ENCODE results near the gene PVALB.

The PVALB gene

DNA sequence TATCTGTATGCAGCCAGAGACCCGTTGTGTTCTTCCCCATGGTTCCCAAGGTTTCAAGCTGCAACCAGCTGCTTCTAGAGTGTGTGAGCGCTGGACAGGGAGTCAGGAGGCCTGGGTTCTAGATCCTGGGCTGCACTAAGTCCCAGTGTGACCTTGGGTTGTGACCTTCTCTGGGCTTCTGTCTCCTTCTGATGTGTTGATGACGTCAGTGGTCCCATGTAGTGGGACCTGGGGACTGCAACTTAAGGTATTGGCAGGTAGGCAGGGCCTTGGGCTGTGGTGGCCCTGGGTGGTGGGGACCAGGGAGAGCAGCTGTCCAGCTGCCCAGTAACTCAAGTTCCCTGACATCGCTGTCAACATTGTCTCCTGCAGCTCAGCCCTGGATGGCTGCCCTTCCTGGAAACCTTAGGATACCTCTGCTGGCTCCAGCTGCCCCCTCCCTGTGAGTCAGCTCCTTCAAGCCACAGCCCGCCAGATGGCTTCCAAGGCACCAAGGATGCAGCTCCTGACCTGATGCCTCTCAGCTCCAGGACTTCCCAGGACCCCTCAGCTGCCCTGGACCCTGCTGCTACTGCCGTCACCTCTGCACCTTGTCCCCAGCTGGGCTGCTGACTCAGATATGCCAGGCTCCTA, 1.3 kb upstream of the PVALB start:
- in situ Hi-C loops (cut with HindIII; ENCODE audit: low sequenced_read_pairs), result no loop called here
- H3K4me3 ChIP-seq (ENCODE audit: low read depth, low read length), result no peak overlapping the region
- no peak for TF ChIP-seq CTCF (IDR thresholded peaks at IDR 0.05; ENCODE audit: low read depth, low read length)
- no peak for DNase-seq (ENCODE audit: low read depth, low spot score)

GRCh38 chr22:36817525-36817848, 652 bp upstream of the PVALB start:
- in situ Hi-C loops (cut with HindIII; ENCODE audit: low sequenced_read_pairs), result no loop called here
- TF ChIP-seq CTCF (IDR thresholded peaks at IDR 0.05; ENCODE audit: low read depth, low read length), result no peak
- DNase-seq (ENCODE audit: low read depth, low spot score), result no peak
- no peak overlapping the region for H3K4me3 ChIP-seq (ENCODE audit: low read depth, low read length)

DNA sequence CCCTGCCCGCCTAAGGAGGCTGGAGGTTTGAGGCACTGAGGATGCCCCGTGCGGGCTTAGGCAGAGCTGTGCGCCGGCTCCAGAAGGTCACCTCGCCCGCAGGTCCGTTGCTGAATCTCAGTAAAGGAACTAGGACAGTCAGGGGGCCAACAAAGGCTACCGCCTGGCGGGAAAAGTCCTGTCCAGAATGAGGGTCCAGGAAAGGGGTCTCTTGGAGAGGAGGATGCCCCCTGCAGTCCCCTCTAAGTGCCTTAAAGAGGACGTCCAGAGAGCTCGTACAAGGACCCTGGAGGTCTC, 548 bp downstream of the PVALB start:
- TF ChIP-seq CTCF (IDR thresholded peaks at IDR 0.05; ENCODE audit: low read depth, low read length), result no peak
- in situ Hi-C loops (cut with HindIII; ENCODE audit: low sequenced_read_pairs), result no loop called here
- no peak overlapping the region for H3K4me3 ChIP-seq (ENCODE audit: low read depth, low read length)
- no peak for DNase-seq (ENCODE audit: low read depth, low spot score)

DNA sequence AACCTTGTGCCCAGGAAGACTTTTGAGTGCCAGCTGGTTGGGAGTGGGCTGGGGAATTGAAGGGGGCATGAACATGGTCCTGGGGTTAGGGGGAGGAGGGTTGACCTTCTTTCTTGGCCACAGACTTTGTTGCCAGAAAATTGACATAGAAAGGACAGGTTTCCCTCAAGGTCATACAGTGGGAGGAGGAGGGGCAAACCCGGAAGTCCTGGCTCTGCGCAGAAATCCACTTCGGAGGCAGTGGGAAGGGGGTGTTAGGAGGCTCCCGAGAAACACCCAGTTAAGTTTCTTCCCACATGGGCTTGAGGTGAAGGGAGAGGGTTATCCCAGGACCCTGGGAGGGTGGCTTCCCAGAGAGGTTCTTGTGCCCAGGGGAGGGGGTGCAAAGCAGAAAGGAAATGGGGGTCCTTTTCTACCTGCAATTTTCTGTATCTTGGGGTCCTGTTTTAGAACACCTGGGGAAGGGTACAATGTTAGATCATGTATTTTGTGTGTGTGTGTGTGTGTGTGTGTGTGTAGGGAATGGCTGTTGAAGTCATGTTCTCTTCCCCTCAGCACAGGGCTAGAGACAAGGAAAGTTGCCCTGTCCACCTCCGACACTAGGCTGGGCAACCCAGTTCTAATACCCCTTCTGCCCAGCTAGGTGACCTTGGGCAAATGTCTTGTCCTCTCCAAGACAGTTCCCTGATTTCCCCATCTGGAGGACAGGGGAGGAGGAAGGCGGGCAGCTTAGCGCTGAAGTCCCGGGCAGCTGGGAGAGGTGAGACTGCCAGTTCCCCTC, 1.1 kb downstream of the PVALB start:
- no peak for TF ChIP-seq CTCF (IDR thresholded peaks at IDR 0.05; ENCODE audit: low read depth, low read length)
- no peak overlapping the region for H3K4me3 ChIP-seq (ENCODE audit: low read depth, low read length)
- no peak for DNase-seq (ENCODE audit: low read depth, low spot score)
- in situ Hi-C loops (cut with HindIII; ENCODE audit: low sequenced_read_pairs), result no loop called here

DNA sequence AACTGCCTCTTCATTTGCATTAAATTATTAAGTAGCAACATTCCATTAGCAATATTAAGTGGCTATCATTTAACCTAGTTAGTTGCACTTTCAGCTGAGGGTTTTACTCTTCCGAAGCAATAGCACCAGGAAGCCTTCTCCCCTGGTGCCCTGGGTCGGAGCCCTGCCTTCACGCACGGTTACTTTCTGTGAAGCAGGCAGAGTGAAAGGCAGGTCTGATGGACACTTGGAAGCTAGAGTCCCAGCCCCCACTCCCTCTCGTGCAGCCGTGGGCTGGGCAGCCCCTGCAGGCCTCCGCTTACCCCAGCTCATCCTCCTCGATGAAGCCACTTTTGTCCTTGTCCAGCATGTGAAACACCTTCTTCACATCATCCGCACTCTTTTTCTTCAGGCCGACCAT, 2.0 kb downstream of the PVALB start:
- no peak for TF ChIP-seq CTCF (IDR thresholded peaks at IDR 0.05; ENCODE audit: low read depth, low read length)
- no peak overlapping the region for H3K4me3 ChIP-seq (ENCODE audit: low read depth, low read length)
- no peak for DNase-seq (ENCODE audit: low read depth, low spot score)
- in situ Hi-C loops (cut with HindIII; ENCODE audit: low sequenced_read_pairs), result no loop called here

- no peak overlapping the region for H3K4me3 ChIP-seq (ENCODE audit: low read depth, low read length)
- in situ Hi-C loops (cut with HindIII; ENCODE audit: low sequenced_read_pairs), result no loop called here
- TF ChIP-seq CTCF (IDR thresholded peaks at IDR 0.05; ENCODE audit: low read depth, low read length), result no peak
- no peak for DNase-seq (ENCODE audit: low read depth, low spot score)
Measured at GRCh38 chr22:36811094-36811800, 5.6 kb downstream of the PVALB start.
